Ovary (tissue), 9 donors: ENCODE results near the gene OR52E4. TPM values are rescaled to one million over a fixed set of nuclear protein-coding genes. Genes with fewer than 3 reads are reported as not detected.

ENCODE experiments used
- DNase-seq, 5 donors: peaks; one replicate each; pipeline ENCODE4 v3.0.0-alpha.2; 2019 to 2020
- H3K27ac ChIP-seq, 2 donors: fragments of 200-600 bp; one replicate each; pipeline versions ENCODE4 v1.5.1 to v1.8.0; 2019 to 2022
- H3K27me3 ChIP-seq: fragments of 200-600 bp; one replicate; pipeline ENCODE4 v1.8.0; 2022
- H3K36me3 ChIP-seq: fragments of 200-600 bp; sonication (generic); one replicate; pipeline ENCODE4 v1.5.1; 2019
- H3K4me1 ChIP-seq: one replicate; pipeline ENCODE4 v1.8.1; 2013; ENCODE audit warnings: mild to moderate bottlenecking, moderate library complexity; ENCODE audit not compliant: insufficient read depth
- H3K4me3 ChIP-seq: fragments of 200-600 bp; sonication (generic); one replicate; pipeline ENCODE4 v1.5.1; 2017
- H3K9me3 ChIP-seq, 2 donors: fragments of 200-600 bp in 1 of 2; sonication (generic) in 1 of 2; one replicate each; pipeline versions ENCODE4 v1.5.1 to v1.8.1; 2013 to 2019; ENCODE audit warnings: mild to moderate bottlenecking in 1 of 2, moderate library complexity in 1 of 2
- EP300 ChIP-seq: sonication (generic); formaldehyde crosslinking; IDR thresholded peaks from one replicate; pipeline ENCODE4 v1.6.1; 2017; ENCODE audit warnings: antibody characterized with exemption
- POLR2A ChIP-seq: fragments of 450-650 bp; IDR thresholded peaks from one replicate; pipeline ENCODE4 v1.6.1; 2017; ENCODE audit warnings: antibody characterized with exemption, mild to moderate bottlenecking, moderate library complexity
- WGBS, 3 donors: extraction: QIAGEN DNeasy Blood & Tissue Kit in 1 of 3; methylation state at CpG; one replicate each; pipeline versions ENCODE4 v1.1.5 to v1.1.7; 2013 to 2017; 5-methylcytosine and 5-hydroxymethylcytosine counted together
- intact Hi-C, 4 donors: fragments of 100-400 bp; cut with DNase I; formaldehyde crosslinking; loops; one replicate each; pipeline versions ENCODE4 v1.11.0 to v1.15.1; 2022 to 2023
- polyA plus RNA-seq, 2 donors: library from polyadenylated mRNA; stranded (reverse); fragments of 200-250 nt in 1 of 2; fragments of 350-450 nt in 1 of 2; fragmentation: Illumina TruSeq in 1 of 2; extraction: RNeasy Lipid Tissue Mini Kit (QIAGEN cat#74804) in 1 of 2; gene quantifications; one replicate each; pipeline ENCODE4 v1.2.3, GENCODE V29; 2013 to 2014
- total RNA-seq, 7 donors: library from RNA; depleted of rRNA in 2 of 7; stranded (reverse); fragments of >200 nt in 2 of 7; fragmentation: NEBNext Ultra II Directional in 3 of 7; extraction: Animal tissue kit (Norgen Biotek cat#: 25700) in 3 of 7; gene quantifications; one replicate each; pipeline versions ENCODE4 v1.1.0 to v1.2.4, GENCODE V29; 2016 to 2023
- TF ChIP-seq, protein P1 (sequence below), 3 donors: fragments of 450-650 bp in 2 of 3; fragments of 200-600 bp in 1 of 3; IDR thresholded peaks; one replicate each; pipeline versions ENCODE4 v1.5.1 to v1.8.0; 2016 to 2022; ENCODE audit warnings: antibody characterized with exemption in 3 of 3, mild to moderate bottlenecking in 1 of 3
- donor health status: DM: no; HTN: no; CAD: no; lungs with moderate emphysema.
- donor health status: DM: no; HTN: no; CAD: no.
- donor health status: Bipolar disorder and iron deficiency.
- donor health status: DM: yes; HTN: yes; CAD: no.
- donor health status: DM: no; HTN: no; CAD: no.
- donor health status: DM: yes; HTN: yes; CAD: no.

Gene OR52E4
- total and polyA plus RNA-seq, 9 donors, result not detected

DNA sequence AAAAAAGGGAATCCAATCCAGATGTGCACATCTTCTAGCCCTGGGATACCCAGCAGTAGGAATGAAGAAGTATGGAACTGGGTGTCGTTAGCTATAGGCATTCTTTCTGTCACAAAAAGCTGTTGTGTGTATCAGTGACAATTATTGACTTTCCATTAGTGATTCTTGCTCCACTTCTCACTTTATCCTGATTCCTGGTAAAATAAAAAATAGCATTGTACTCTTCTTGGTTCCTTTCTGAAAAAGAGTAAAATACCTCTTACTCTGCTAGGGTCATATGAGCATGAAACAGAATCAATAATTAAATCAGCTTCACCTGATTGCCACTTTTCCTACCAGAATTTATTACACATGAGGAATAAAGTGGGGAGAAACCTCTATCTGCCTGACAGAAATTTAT lies 38.6 kb upstream of the OR52E4 start, which contains the start of gene OR52E6:
OR52E6 (minus strand) TSS at position 101 of the 400 bp plus-strand sequence; CDS start at position 101, 0 bp downstream.
- no peaks in the 10 kb centered on the region for H3K4me1 ChIP-seq
- 3 to 40% (median 37%) methylated on average over 1 of the region's 1 CpG for WGBS, 3 donors
- no peak within 1 kb of the TSS for H3K4me3 ChIP-seq
- H3K36me3 ChIP-seq, result no peaks in the 10 kb centered on the region
- intact Hi-C loops, result no loop called here
- no peak within 1 kb of the TSS for H3K27ac ChIP-seq
- no peak for DNase-seq
- TF ChIP-seq POLR2A (no peak), EP300 (no peak)
- TF ChIP-seq, protein P1, sequence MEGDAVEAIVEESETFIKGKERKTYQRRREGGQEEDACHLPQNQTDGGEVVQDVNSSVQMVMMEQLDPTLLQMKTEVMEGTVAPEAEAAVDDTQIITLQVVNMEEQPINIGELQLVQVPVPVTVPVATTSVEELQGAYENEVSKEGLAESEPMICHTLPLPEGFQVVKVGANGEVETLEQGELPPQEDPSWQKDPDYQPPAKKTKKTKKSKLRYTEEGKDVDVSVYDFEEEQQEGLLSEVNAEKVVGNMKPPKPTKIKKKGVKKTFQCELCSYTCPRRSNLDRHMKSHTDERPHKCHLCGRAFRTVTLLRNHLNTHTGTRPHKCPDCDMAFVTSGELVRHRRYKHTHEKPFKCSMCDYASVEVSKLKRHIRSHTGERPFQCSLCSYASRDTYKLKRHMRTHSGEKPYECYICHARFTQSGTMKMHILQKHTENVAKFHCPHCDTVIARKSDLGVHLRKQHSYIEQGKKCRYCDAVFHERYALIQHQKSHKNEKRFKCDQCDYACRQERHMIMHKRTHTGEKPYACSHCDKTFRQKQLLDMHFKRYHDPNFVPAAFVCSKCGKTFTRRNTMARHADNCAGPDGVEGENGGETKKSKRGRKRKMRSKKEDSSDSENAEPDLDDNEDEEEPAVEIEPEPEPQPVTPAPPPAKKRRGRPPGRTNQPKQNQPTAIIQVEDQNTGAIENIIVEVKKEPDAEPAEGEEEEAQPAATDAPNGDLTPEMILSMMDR (IDR thresholded peaks at IDR 0.05), result no peak
- H3K27me3 ChIP-seq, result no peaks in the 10 kb centered on the region
- H3K9me3 ChIP-seq, result no peaks in the 10 kb centered on the region

DNA sequence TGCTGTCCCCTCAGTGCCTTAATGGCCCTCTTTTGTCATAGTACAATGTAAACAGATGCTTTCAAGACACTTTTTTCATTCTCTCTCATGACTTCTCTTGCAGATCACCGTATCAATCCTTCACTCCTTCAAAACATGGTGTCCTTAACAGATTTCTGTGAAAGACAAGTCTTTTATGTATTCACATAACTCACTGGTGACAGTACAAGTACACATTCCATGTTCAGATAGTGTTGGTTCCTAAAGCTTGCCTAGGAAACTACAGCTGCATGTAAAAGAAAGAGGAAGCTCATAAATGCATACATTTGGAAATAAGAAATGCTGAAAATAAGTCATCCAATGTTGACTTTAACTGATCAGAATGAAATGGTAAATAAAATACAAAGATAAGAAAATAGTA lies 33.7 kb upstream of the OR52E4 start:
- intact Hi-C loops, result no loop called here
- no peaks in the 10 kb centered on the region for H3K4me1 ChIP-seq
- TF ChIP-seq POLR2A, result no peak
- no peak for DNase-seq
- H3K36me3 ChIP-seq, result no peaks in the 10 kb centered on the region
- H3K4me3 ChIP-seq, result no peak overlapping the region
- H3K9me3 ChIP-seq, result no peaks in the 10 kb centered on the region
- no peaks in the 10 kb centered on the region for H3K27me3 ChIP-seq
- 48 to 70% (median 59%) methylated on average over 1 of the region's 1 CpG for WGBS, 3 donors
- no peak overlapping the region for H3K27ac ChIP-seq

DNA sequence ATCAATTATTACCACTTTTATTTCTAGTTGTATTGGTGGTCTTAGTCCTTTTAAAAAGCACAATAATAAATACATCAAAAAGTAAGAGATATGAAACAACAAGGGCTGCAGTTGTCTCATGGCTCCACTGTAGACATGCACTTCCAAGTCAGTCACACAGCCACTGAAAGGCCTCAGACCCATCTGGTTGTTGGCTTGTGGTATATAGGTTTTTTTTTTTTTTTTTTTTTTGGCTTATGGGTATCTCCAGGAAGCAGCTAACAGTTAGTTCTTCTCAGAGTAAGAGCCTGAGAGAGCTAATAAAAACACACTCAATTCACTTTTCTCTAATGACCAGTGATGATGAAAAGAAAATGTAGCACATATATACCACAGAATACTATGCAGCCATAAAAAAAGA lies 32.7 kb upstream of the OR52E4 start:
- intact Hi-C loops, result no loop called here
- no peak for DNase-seq
- Histone ChIP-seq H3K27me3 (no peaks in the 10 kb centered on the region), H3K27ac (no peak overlapping the region), H3K4me1 (no peaks in the 10 kb centered on the region), H3K4me3 (no peak overlapping the region), H3K9me3 (no peaks in the 10 kb centered on the region), H3K36me3 (no peaks in the 10 kb centered on the region)
- TF ChIP-seq POLR2A, result no peak
- no peak for TF ChIP-seq EP300
- TF ChIP-seq, protein P1 (IDR thresholded peaks at IDR 0.05), result no peak

DNA sequence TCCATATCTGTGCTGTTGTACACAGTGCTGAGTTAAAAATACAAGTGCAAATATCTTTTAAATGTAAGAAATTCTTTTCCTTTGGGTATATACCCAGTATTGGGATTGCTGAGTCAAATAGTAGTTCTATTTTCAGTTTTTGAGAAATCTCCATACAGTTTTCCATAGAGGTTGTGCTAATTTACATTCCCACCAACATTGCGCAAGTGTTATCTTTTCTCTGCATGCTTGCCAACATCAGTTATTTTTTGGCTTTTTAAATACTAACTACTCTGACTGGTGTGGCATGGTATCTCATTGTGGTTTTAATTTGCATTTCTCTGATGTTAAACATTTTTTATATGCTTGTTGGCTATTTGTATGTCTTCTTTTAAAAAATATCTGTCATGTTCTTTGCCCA lies 29.4 kb upstream of the OR52E4 start:
- TF ChIP-seq, protein P1 (IDR thresholded peaks at IDR 0.05), result no peak
- TF ChIP-seq POLR2A (no peak), EP300 (no peak)
- Histone ChIP-seq H3K4me3 (no peak overlapping the region), H3K36me3 (no peaks in the 10 kb centered on the region), H3K4me1 (no peaks in the 10 kb centered on the region), H3K27ac (no peak overlapping the region), H3K9me3 (no peaks in the 10 kb centered on the region), H3K27me3 (no peaks in the 10 kb centered on the region)
- WGBS, 3 donors, result 79 to 92% (median 85%) methylated on average over 1 of the region's 1 CpG
- no peak for DNase-seq
- intact Hi-C loops, result no loop called here

DNA sequence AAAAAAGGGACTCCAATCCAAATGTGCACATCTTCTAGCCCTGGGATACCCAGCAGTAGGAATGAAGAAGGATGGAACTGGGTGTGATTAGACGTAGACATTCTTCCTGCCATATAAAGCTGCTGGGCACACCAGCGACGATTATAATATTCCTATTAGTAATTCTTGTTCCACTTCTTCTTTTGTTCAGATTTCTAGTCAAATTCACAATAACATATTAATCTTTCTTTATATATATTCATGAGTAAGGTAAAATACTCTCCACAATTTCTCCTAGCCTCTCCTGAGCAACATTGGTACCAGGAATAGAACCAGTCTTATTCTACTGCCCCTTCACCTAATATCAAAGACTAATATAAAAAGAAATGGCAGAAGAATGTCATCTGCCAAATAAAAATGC lies 22.8 kb upstream of the OR52E4 start, which contains the start of gene OR52E8:
OR52E8 (minus strand) TSS at position 101 of the 400 bp plus-strand sequence; CDS start at position 101, 0 bp downstream.
- no peaks in the 10 kb centered on the region for H3K4me1 ChIP-seq
- no peak within 1 kb of the TSS for H3K4me3 ChIP-seq
- no peaks in the 10 kb centered on the region for H3K9me3 ChIP-seq
- TF ChIP-seq POLR2A (no peak), EP300 (no peak)
- TF ChIP-seq, protein P1 (IDR thresholded peaks at IDR 0.05), result no peak
- H3K27ac ChIP-seq, result no peak within 1 kb of the TSS
- no peaks in the 10 kb centered on the region for H3K27me3 ChIP-seq
- DNase-seq, result no peak
- 81 to 89% (median 88%) methylated on average over 3 of the region's 3 CpGs for WGBS, 3 donors
- intact Hi-C loops, result no loop called here
- no peaks in the 10 kb centered on the region for H3K36me3 ChIP-seq
